ENCODE data around the gene ARID3A.

Gene ARID3A

DNA sequence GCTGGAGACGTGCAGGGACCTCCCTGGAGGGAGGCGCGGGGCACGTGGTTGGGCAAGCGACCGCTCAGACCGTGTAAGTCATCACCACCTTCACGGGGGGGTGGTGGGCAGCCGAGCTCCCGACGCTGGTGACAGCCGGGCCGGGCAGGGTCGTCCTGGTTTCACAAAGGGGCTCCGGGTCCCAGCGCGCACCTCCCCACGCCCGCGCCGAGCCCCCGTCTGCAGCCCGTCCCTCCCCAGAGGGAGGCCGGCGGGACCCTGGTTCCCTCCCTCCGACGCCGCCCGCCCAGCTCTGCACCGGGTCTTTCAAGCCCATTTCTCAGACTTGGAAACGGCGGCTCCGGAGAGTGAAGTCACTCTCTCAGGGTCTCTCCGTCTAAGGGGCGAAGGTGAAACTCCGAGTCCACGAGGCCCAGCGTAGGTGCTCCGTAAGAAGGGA lies 729 bp upstream of the ARID3A start:
- Histone ChIP-seq H3K27ac (peak overlapping the region; percentile 57 to 70), H3K4me3 (peak overlapping the region; percentile 78)
- TF ChIP-seq, protein P1, sequence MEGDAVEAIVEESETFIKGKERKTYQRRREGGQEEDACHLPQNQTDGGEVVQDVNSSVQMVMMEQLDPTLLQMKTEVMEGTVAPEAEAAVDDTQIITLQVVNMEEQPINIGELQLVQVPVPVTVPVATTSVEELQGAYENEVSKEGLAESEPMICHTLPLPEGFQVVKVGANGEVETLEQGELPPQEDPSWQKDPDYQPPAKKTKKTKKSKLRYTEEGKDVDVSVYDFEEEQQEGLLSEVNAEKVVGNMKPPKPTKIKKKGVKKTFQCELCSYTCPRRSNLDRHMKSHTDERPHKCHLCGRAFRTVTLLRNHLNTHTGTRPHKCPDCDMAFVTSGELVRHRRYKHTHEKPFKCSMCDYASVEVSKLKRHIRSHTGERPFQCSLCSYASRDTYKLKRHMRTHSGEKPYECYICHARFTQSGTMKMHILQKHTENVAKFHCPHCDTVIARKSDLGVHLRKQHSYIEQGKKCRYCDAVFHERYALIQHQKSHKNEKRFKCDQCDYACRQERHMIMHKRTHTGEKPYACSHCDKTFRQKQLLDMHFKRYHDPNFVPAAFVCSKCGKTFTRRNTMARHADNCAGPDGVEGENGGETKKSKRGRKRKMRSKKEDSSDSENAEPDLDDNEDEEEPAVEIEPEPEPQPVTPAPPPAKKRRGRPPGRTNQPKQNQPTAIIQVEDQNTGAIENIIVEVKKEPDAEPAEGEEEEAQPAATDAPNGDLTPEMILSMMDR (IDR thresholded peaks at IDR 0.05), result no peak
- DNase-seq (ENCODE audit: low spot score), result no peak

DNA sequence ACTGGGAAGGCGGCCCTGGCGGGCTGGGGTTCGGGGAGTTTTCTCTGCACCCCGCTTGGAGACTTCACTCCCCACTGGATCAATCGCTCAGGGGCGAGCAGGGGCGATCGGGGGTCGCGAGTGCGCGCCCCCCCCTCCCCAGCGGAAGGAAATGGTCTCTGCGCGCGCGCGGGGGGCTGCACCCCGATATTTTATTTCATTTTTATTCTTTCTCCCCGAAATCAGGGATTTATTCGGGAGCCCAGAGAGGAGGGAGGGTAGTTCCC lies 421 bp downstream of the ARID3A start:
- Histone ChIP-seq H3K4me3 (peak overlapping the region; percentile 78), H3K27ac (peak overlapping the region; percentile 25 to 70)
- TF ChIP-seq, protein P1 (IDR thresholded peaks at IDR 0.05), result no peak
- no peak for DNase-seq (ENCODE audit: low spot score)

DNA sequence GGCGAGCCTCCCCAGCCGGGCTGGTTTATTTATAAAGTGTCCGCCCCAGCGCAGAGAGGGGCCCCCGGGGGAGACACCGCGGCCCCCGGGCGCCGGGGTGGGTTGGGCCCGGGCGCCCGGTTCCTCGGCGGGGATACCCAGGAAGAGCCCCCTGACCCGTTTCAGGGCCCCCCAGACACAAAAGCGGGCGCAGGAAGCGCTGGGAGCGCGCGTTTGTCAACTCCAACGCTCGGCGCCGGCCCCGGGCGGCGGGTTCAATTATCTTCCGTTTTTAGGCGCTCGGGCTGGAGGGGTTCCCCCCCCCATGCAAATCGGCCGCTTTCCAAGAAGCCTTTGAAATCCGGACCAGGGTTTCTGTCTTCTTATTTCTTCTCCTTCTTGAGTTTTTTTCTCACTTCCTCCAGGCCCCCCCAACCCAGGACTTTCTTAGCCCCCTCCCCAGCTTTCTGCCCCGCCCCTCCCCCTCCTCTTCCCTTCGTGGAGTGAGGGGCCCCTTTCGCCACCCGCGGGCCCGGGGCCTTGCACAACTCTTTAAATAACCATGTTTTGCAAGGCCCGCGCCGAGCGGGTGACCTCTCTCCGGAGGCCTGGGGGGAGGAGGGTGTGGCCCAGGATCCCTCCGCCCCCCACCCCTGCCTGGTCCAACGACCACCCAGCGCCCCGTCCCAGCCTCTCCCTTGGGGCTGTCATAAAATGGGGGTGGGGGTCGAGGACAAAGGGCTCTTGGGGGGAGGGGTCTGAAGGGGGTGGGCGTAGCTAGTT lies 935 bp downstream of the ARID3A start:
- DNase-seq (ENCODE audit: low spot score), result no peak
- Histone ChIP-seq H3K4me3 (peak overlapping the region; percentile 78), H3K27ac (peak overlapping the region; percentile 25 to 70)
- TF ChIP-seq, protein P1 (IDR thresholded peaks at IDR 0.05), result no peak

DNA sequence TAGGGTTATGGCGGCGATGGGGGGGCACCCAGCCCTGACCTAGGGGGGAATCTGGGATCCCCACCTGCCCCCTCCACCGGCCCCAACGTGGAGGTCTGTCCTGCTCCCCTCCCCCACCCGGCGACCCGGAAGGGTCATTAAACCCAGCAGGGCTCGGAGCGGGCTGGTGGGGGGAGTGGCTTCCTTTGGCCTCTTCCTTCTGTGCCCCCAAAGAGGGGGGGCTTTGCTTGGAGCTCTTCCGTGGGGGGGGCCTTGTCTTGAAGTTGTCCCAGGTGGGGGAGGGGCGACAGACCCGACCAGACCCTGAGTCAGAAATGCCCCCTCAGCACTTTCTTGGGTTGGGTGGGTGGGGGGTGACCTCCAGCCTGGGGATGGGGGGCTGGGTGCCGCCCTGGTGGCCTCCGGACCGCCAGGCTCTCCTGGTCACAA lies 1.5 kb downstream of the ARID3A start:
- DNase-seq (ENCODE audit: low spot score), result no peak
- TF ChIP-seq, protein P1 (IDR thresholded peaks at IDR 0.05), result no peak
- Histone ChIP-seq H3K27ac (peak overlapping the region; percentile 7 to 70), H3K4me3 (peak overlapping the region; percentile 78)

DNA sequence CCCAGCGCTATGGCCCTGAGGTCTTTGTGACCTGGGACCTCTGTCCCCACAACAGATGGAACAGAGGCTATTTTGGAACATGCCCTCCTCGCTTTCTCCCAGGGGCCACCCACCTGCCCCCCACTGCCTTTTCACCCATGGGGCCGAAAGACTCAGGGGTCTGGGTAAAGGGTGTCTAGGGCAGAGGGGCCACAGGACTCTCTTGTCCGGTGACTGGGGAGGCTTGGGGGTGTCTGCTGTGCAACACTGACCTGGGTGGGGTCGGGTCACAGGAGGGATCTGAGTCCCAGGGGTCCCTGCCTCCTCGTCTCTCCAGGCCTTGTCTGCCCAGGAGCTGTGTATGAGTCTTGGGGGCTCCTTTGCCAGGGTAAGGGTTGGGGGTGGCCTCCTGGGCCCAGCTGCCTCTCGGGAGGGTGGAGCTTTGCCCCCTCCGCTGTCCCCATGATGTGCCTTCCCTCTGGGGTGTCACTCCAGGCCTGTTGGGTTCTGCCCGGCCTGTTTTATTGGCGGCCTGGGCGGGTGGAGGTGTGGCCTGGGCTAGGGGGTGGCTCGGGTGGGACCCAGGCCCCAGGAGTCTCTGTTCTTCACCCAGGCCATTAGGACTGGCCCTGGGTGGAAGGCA lies 2.1 kb downstream of the ARID3A start:
- Histone ChIP-seq H3K4me3 (peak overlapping the region; percentile 78), H3K27ac (peak overlapping the region; percentile 7 to 70)
- no peak for DNase-seq (ENCODE audit: low spot score)

DNA sequence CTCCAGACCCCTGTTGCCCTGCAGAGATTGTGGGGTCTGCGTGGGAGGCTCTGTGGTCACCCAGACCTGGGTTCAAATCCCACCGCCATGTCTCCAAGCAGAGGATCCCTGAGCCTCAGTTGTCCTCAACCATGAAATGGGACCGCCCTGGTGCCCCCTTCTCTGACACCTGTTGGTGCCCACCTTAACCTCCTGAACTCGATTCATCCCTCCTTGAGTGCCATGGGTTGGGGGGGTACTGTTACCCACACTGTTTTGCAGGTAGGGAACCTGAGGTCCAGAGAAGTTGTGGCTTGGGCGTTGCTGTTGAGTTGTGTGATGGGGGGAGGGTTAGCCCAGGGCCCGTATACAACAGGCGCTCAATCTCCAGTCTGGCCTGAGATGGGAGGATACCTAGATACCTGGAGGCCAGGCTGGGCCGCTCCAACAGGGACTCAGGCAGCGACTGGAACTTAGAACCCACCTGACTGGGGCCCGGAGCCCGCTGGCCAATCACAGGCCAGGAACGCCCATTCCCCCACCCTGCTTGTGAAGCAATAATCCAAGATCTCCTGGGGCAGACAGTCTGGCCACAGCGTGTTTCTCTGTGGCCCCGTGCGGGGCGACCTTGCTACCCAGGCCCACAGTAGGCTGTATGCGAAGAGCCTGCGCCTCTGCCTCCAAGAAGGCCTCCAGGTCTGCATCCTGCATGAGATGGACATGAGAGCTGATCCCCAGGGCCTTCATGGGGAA lies 2.8 kb downstream of the ARID3A start:
- TF ChIP-seq, protein P1 (IDR thresholded peaks at IDR 0.05), result no peak
- Histone ChIP-seq H3K4me3 (no peak overlapping the region), H3K27ac (peak overlapping the region in 1 of 2 donors; percentile 21)
- DNase-seq (ENCODE audit: low spot score), result no peak

More for the DNA sequence above, 2.1 kb downstream of the ARID3A start:
- TF ChIP-seq, protein P1 (IDR thresholded peaks at IDR 0.05), result no peak

All from coronary artery (tissue), 2 donors.